ENCODE measurements around the gene EIF1AY. TPM values are rescaled to one million over a fixed set of nuclear protein-coding genes. Genes with fewer than 3 reads are reported as not detected.
"Not testable (repeated sequence)": the region's sequence is repeated elsewhere in the genome, so short reads cannot be mapped to it uniquely, and the experiment has no call there.

EIF1AY gene, protein sequence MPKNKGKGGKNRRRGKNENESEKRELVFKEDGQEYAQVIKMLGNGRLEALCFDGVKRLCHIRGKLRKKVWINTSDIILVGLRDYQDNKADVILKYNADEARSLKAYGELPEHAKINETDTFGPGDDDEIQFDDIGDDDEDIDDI
- 221 TPM for total RNA-seq
- long read RNA-seq, transcript EIF1AY-201 (7 exons, 1,390 nt): major isoform, 63 of 66 reads
- long read RNA-seq, partial matches to known transcripts: 0 of 66 reads
- long read RNA-seq, other reads (novel, unspliced or antisense): 2 of 66 reads

GRCh38 chrY:20575531-20576121 is at the start of gene EIF1AY:
Gene EIF1AY (plus strand): TSS chrY:20575776. CDS start chrY:20575872, 96 bp downstream.
- ATAC-seq (peak; percentile 99), DNase-seq (ENCODE audit: missing footprints) (peak; percentile 93)
- intact Hi-C loops (cut with DNase I): loop anchor here (10.0 kb wide), 1 partner anchor 1011 kb away; no protein-coding TSS in a partner anchor

- ATAC-seq: no peak
- intact Hi-C loops (cut with DNase I): no loop called here
Measured at GRCh38 chrY:20528435-20528834, 47.1 kb upstream of the EIF1AY start.

GRCh38 chrY:20538186-20538585 is 37.4 kb upstream of the EIF1AY start:
- intact Hi-C loops (cut with DNase I): no loop called here
- no peak for ATAC-seq
- DNase-seq (ENCODE audit: missing footprints): no peak

More at GRCh38 chrY:20528435-20528834, 47.1 kb upstream of the EIF1AY start:
- DNase-seq (ENCODE audit: missing footprints): no peak

DNA sequence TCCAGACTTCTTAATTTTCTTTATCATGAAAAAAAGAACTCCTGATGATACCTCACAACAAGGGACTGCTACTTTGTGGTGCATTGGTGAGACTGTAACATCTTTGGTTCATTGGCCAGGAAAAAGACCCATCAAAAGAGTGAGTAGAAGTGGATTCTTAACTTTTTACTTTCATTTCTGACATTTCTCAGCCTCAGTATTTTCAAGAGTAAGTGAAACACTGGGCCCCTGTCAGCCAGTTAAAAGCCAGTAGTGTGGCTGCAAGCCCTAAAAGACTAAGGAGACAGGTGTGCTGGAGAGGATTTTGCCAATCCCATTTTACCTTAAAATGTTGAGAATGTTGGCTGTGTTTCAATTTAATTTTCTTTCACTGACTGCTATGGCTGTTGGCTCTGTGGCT is 36.6 kb upstream of the EIF1AY start:
- intact Hi-C loops (cut with DNase I): no loop called here
- no peak for ATAC-seq
- no peak for DNase-seq (ENCODE audit: missing footprints)

DNA sequence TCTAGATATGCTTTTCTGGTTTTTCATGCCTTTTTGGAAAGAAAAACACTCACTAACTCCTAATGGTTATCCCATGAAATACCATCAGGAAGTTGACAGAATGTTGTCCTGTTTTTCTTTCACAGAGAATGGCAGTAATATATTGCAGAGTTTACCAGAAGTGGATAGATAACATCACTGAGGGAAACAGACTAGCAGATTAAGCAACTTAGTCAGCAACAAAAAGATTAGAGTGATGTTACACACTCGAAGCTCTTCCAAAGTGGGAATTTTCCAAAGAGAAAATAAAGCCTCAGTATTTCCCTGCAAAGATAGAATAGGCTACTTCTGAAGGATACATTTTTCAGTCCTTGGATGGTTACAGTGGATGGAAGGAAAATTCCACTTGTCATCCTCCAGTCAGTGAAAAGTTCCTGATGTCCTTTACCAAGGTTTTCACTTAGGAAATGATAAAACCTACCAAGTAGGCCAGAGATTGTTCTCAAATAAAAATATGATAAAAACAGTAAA is 31.1 kb upstream of the EIF1AY start:
- peak; percentile 57 for ATAC-seq
- no peak for DNase-seq (ENCODE audit: missing footprints)
- intact Hi-C loops (cut with DNase I): no loop called here

- intact Hi-C loops (cut with DNase I): no loop called here
- ATAC-seq (peak; percentile 88), DNase-seq (ENCODE audit: missing footprints) (no peak)
Measured at GRCh38 chrY:20546071-20546470, 29.5 kb upstream of the EIF1AY start.

DNA sequence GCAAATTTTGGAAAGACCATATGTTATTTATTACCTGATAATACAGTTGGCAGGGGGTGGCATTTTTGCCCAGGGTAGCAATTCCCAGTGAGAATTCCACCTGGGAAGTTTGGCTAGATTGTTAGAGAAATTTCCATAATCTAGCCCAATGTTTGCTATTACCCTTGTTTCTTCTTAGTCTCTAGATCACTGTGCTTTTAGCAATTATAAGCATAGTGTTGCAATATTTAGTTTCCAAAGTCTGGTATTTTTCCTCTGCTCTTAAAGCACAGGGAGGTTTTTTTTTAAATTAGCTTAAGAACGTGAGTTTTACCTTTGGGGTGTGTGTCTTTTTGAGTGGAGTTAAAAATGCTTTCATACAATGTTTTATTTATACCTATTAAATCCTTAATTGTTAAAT is 26.3 kb upstream of the EIF1AY start:
- intact Hi-C loops (cut with DNase I): no loop called here
- DNase-seq (ENCODE audit: missing footprints) (no peak), ATAC-seq (no peak)

GRCh38 chrY:20551840-20552239 is 23.7 kb upstream of the EIF1AY start:
- DNase-seq (ENCODE audit: missing footprints) (peak; percentile 7), ATAC-seq (no peak)
- intact Hi-C loops (cut with DNase I): no loop called here

DNA sequence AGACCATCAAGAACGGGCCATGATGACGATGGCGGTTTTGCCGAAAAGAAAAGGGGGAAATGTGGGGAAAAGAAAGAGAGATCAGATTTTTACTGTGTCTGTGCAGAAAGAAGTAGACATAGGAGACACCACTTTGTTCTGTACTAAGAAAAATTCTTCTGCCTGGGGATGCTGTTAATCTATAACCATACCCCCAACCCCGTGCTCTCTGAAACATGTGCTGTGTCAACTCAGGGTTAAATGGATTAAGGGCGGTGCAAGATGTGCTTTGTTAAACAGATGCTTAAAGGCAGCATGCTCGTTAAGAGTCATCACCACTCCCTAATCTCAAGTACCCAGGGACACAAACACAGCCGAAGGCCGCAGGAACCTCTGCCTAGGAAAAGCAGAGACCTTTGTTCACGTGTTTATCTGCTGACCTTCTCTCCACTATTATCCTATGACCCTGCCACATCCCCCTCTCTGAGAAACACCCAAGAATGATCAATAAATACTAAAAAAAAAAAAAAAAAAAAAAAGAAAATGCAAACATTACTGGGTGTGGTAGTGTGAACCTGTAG is 22.7 kb upstream of the EIF1AY start:
- DNase-seq (ENCODE audit: missing footprints); ATAC-seq; intact Hi-C loops (cut with DNase I): not testable (repeated sequence)

DNA sequence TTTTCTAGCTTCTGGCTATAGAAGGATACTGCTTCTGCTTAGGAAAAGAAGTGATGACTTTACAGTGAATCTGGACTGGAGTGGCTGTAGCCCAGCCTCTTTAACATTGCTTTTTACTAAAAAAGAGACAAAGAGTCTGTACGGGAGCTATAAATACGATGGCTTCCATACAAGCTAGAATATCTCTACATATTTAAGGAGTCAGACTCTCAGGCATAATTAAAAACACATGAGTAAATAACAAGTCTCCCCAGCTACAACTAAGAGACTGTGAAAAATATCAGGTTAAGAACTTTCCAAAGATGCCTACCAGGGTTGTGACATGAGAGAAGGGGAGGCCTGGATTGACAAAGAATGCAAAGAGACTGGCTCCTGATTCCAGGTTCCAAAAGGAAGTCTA is 19.8 kb upstream of the EIF1AY start:
- no peak for DNase-seq (ENCODE audit: missing footprints)
- no peak for ATAC-seq
- intact Hi-C loops (cut with DNase I): loop anchor here (5.0 kb wide), 1 partner anchor 181 kb away; no protein-coding TSS in a partner anchor

DNA sequence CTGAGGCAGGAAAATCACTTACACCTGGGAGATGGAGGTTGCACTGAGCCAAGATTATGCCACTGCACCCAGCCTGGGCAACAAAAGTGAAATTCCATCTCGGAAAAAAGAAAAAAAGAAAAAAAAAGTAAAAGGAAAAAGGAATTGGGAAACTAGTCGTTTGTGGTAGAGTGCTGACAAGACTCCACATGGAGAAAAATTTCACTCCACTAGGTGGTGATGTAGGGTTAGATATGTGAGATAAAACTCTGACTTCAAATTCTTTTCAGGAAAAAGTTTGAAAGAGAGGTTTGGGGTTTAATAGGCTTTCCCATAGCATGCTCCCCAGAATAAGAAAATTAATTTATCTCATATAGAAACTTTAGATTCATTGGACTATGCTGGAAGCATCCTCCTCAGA is 16.9 kb upstream of the EIF1AY start:
- DNase-seq (ENCODE audit: missing footprints): no peak
- ATAC-seq: no peak
- intact Hi-C loops (cut with DNase I): loop anchor here (5.0 kb wide), 1 partner anchor 179 kb away; no protein-coding TSS in a partner anchor

DNA sequence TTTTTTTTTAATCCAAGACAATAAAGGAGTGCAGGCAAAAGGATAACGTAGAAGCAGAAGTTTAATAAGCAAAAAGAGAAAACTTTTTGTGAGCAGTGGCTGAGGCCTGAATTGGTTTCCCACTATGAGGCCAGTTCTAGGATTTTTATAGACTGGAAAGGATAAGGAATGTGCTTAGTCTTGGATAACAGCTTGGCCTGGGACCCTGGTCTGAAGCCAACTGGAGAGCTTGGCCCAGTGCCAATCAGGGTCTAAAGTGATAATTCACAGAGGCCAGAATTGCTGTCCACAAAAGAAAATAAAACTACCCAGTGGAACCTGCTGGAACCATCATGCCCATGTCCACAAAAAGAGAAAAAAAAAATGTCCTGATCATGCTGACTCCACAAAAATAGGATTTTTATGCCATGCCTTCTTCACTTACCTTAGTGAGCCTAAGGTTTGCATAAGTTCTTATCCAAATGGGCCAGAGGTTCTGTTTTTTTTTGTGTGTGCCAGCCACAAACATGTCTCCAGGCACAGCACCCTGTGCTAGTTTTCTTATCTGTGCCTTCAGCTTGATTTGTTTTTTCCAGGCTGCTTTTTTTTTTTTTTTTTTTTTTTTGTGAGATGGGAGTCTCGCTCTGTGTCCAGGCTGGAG is 15.6 kb upstream of the EIF1AY start:
- ATAC-seq: peak; percentile 79
- no peak for DNase-seq (ENCODE audit: missing footprints)
- intact Hi-C loops (cut with DNase I): loop anchor here (5.0 kb wide), 2 partner anchors 87 to 177 kb away; no protein-coding TSS in a partner anchor

DNA sequence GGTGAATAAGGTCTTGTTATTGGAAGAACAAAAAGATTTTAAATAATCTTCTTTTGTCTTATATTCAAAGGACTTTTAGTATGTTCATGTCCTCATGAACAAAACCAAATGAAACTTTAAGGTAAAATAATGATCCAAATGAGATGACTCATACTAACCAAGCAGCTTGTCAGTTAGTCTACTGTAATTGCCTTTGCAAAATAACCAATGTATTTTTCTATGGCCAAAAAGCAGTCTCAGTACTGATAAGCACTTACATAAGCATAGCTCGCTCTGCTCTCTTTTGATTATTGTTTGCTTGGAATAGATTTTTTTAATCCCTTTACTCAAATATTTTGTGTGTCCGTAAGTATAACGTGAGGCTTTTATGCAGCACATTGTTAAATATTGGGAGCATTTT is 4.3 kb upstream of the EIF1AY start:
- ATAC-seq (no peak), DNase-seq (ENCODE audit: missing footprints) (no peak)
- intact Hi-C loops (cut with DNase I): loop anchor here (10.0 kb wide), 1 partner anchor 1007 kb away; no protein-coding TSS in a partner anchor

GRCh38 chrY:20576506-20576905 is 930 bp downstream of the EIF1AY start:
- intact Hi-C loops (cut with DNase I): loop anchor here (10.0 kb wide), 1 partner anchor 1012 kb away; no protein-coding TSS in a partner anchor

DNA sequence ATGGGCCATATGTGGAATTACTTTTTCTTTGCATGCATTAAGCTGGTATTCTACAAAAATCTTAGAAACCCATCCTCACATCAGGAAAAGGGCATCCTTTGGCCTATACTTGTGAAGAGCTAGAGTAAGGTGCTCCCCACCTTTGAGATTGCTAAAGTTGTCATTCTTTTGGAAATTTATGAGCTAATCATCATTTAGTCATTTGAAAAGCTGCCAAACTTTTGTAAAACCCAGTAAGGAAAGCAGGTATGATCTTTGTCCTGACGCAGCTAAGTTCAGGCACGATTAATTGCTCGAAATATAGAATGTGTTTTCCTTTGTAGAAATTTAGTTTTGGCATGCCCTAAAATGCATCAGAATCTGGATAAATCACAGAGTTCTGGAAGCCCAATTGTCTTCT is 2.6 kb downstream of the EIF1AY start:
- DNase-seq (ENCODE audit: missing footprints) (no peak), ATAC-seq (no peak)
- intact Hi-C loops (cut with DNase I): loop anchor here (10.0 kb wide), 1 partner anchor 1013 kb away; no protein-coding TSS in a partner anchor

More at GRCh38 chrY:20576506-20576905, 930 bp downstream of the EIF1AY start:
- DNase-seq (ENCODE audit: missing footprints) (no peak), ATAC-seq (no peak)

- intact Hi-C loops (cut with DNase I): no loop called here
- ATAC-seq (peak; percentile 56), DNase-seq (ENCODE audit: missing footprints) (no peak)
Measured at GRCh38 chrY:20581687-20582086, 6.1 kb downstream of the EIF1AY start.

DNA sequence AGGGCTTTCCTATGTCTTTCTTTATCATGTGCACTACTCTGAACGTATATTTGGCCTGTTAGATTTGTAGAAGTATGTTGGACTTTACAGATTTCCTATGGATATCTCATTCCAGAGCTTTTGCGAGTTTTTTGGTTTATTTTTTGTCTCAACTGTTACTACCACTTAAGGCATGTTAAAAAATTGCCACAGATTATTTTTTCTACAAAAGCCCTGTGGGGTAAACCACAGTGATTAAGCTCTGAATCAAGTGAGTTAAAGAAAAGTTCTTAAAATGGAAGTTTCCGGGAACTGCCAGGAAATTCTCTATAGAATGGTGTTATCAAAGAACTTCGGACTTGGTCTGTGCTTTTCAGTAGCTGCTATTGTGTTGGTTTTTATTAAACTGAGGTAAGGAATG is 10.6 kb downstream of the EIF1AY start:
- intact Hi-C loops (cut with DNase I): no loop called here
- no peak for DNase-seq (ENCODE audit: missing footprints)
- ATAC-seq: no peak
